Heart left ventricle (tissue), 13 donors: ENCODE data around the gene ISM1.

Source experiments
- POLR2A ChIP-seq, 2 donors: fragments of 450-650 bp; IDR thresholded peaks; one replicate each; pipeline ENCODE4 v1.6.1; 2017; ENCODE audit warnings: antibody characterized with exemption in 2 of 2, mild to moderate bottlenecking in 2 of 2, moderate library complexity in 2 of 2
- TF ChIP-seq, protein P1 (sequence below), 12 donors: fragments of 200-600 bp; sonication (generic) in 4 of 12; IDR thresholded peaks; one replicate each; pipeline versions ENCODE4 v1.5.0 to v1.8.0; 2018 to 2022; ENCODE audit warnings: antibody characterized with exemption in 12 of 12, mild to moderate bottlenecking in 5 of 12
- donor health status: ischemic (EF 13 %, LVEDD 7.1; RV severe dilation, severe dysfunction).
- donor health status: DM: no; HTN: yes; CAD: no.
- donor health status: DM: no; HTN: no; CAD: no.
- donor health status: ischemic (EF 25% LVEDD 6.9; RV normal size, moderate dysfunction).
- donor health status: ischemic (EF 25% LVEDD 5.7; RV mildly dilated, moderate dysfunction).
- donor health status: ischemic (EF 35%, LVEDD 5.7; RV mildly dilated, moderate dysfunction).
- donor health status: nonischemic (EF 11% LVEDD 7.7; RV severe dilation, severe dysfunction).
- donor health status: DM: yes; HTN: yes; CAD: no.
- donor health status: PGD.
- donor health status: ischemic (EF 29% LVEDD 5.4; RV normal size, mild dysfunction).
- donor health status: nonischemic (EF 23%, LVEDD 6.1; RV moderate dilation, normal function).

DNA sequence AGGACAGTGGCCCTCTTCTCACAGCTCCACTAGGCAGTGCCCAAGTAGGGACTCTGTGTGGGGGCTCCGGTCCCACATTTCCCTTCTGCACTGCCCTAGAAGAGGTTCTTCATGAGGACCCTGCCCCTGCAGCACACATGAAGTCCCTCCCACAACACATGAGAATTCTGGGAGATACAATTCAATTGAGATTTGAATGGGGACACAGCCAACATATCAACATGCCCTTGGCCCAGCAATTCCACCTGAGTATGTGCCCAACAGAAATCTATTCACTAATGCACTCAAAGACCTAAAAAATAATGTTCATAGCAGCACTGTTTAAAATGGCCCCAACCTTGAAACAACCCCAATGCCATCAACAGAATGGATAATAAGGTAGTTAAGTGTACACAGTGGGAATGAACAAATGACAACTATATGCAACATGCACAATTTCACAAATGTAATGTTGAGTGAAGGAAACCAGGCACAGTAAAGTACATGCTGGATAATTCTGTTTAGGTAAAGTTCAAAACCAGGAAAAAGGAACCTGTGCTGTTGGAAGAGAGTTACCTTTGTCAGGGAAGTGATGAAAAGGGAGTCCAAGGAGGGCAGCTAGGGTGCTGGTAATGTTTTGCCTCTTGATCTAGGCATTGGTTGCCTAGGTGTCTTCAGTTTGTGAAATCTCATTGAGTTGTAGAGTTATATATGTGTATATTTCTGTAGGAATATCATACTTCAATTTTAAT lies 16.1 kb downstream of the ISM1 start:
- TF ChIP-seq, protein P1, sequence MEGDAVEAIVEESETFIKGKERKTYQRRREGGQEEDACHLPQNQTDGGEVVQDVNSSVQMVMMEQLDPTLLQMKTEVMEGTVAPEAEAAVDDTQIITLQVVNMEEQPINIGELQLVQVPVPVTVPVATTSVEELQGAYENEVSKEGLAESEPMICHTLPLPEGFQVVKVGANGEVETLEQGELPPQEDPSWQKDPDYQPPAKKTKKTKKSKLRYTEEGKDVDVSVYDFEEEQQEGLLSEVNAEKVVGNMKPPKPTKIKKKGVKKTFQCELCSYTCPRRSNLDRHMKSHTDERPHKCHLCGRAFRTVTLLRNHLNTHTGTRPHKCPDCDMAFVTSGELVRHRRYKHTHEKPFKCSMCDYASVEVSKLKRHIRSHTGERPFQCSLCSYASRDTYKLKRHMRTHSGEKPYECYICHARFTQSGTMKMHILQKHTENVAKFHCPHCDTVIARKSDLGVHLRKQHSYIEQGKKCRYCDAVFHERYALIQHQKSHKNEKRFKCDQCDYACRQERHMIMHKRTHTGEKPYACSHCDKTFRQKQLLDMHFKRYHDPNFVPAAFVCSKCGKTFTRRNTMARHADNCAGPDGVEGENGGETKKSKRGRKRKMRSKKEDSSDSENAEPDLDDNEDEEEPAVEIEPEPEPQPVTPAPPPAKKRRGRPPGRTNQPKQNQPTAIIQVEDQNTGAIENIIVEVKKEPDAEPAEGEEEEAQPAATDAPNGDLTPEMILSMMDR (IDR thresholded peaks at IDR 0.05), result no peak
- TF ChIP-seq POLR2A (IDR thresholded peaks at IDR 0.05), result no peak
